HepG2 (cell line): ENCODE measurements around the gene LMAN2. TPM values are rescaled to one million over a fixed set of nuclear protein-coding genes. Genes with fewer than 3 reads are reported as not detected.

Source experiments
- HNRNPL ChIP-seq: fragments of 200-400 bp; formaldehyde crosslinking; IDR thresholded peaks from 2 replicates; pipeline ENCODE4 v1.6.1; 2017; ENCODE audit warnings: mild to moderate bottlenecking, low read depth, low read length
- HOXD1 ChIP-seq: sonication (generic); formaldehyde crosslinking; IDR thresholded peaks from 2 replicates; pipeline ENCODE4 v1.5.0; 2020; ENCODE audit warnings: missing genetic modification reagents
- KLF16 ChIP-seq, 2 experiments: sonication (generic) in 1 of 2; formaldehyde crosslinking in 1 of 2; IDR thresholded peaks; 2 replicates each; pipeline versions ENCODE4 v1.6.1 to v1.8.0; 2016 to 2023; ENCODE audit warnings: missing genetic modification reagents in 2 of 2, missing compliant biosample characterization in 1 of 2
- NFKB2 ChIP-seq: sonication (generic); formaldehyde crosslinking; IDR thresholded peaks from 2 replicates; pipeline ENCODE4 v1.4.0; 2020; ENCODE audit warnings: missing genetic modification reagents, borderline replicate concordance
- NR2F1 ChIP-seq, 2 experiments: fragments of 450-650 bp in 1 of 2; formaldehyde crosslinking in 1 of 2; IDR thresholded peaks; 2 replicates each; pipeline versions ENCODE4 v1.5.0 to v1.6.1; 2016 to 2020; ENCODE audit warnings: mild to moderate bottlenecking in 1 of 2, missing compliant biosample characterization in 1 of 2, missing genetic modification reagents in 1 of 2, moderate library complexity in 1 of 2
- RFX1 ChIP-seq: fragments of 450-650 bp; IDR thresholded peaks from 2 replicates; pipeline ENCODE4 v1.6.1; 2017
- SAP130 ChIP-seq: IDR thresholded peaks from 2 replicates; pipeline ENCODE4 v1.6.1; 2016; ENCODE audit warnings: low read depth
- SNAI1 ChIP-seq: sonication (generic); formaldehyde crosslinking; IDR thresholded peaks from 2 replicates; pipeline ENCODE4 v1.5.0; 2020; ENCODE audit warnings: mild to moderate bottlenecking, missing genetic modification reagents, borderline replicate concordance
- SP2 ChIP-seq: sonication (generic); formaldehyde crosslinking; IDR thresholded peaks from 2 replicates; pipeline ENCODE4 v1.5.1; 2020; ENCODE audit warnings: mild to moderate bottlenecking, missing genetic modification reagents
- ZFP37 ChIP-seq: sonication (generic); formaldehyde crosslinking; IDR thresholded peaks from 2 replicates; pipeline ENCODE4 v1.4.0; 2020; ENCODE audit warnings: missing genetic modification reagents, borderline replicate concordance
- ZNF343 ChIP-seq: sonication (generic); formaldehyde crosslinking; IDR thresholded peaks from 2 replicates; pipeline ENCODE4 v1.4.0; 2020; ENCODE audit warnings: mild to moderate bottlenecking, missing genetic modification reagents
- ZNF350 ChIP-seq: sonication (generic); formaldehyde crosslinking; IDR thresholded peaks from 2 replicates; pipeline ENCODE4 v1.4.0; 2020; ENCODE audit warnings: mild to moderate bottlenecking, low read depth, missing genetic modification reagents, borderline replicate concordance
- ZNF564 ChIP-seq: sonication (generic); formaldehyde crosslinking; IDR thresholded peaks from 2 replicates; pipeline ENCODE4 v1.8.1; 2023; ENCODE audit warnings: mild to moderate bottlenecking, missing genetic modification reagents
- polyA plus RNA-seq, 8 experiments: library from polyadenylated mRNA; depleted of rRNA in 3 of 8; stranded (reverse) in 7 of 8; unstranded in 1 of 8; fragments of >200 nt; fragmentation: Illumina TruSeq in 4 of 8; extraction: Trizol in 4 of 8; gene quantifications; 2 replicates each; pipeline versions ENCODE4 v1.2.1 to v1.2.3, GENCODE V29; 2011 to 2016; ENCODE audit warnings: low read depth in 4 of 8, missing spikeins in 1 of 8, mixed read lengths in 1 of 8; ENCODE audit not compliant: insufficient read depth in 1 of 8
- total RNA-seq, 5 experiments: library from RNA; depleted of rRNA; stranded (reverse); fragments of >200 nt; fragmentation: Illumina TruSeq; extraction: Trizol; gene quantifications; 2 replicates each; pipeline ENCODE4 v1.2.3, GENCODE V29; 2016; ENCODE audit warnings: low read depth in 1 of 5
- TF ChIP-seq, protein P1 (sequence below): IDR thresholded peaks from 2 replicates; pipeline ENCODE4 v1.6.1; 2016; ENCODE audit warnings: missing compliant biosample characterization, missing genetic modification reagents, borderline replicate concordance
- TF ChIP-seq, protein P2 (sequence below): sonication (generic); formaldehyde crosslinking; IDR thresholded peaks from 2 replicates; pipeline ENCODE4 v1.5.1; 2020; ENCODE audit warnings: missing genetic modification reagents, mild to moderate bottlenecking, borderline replicate concordance
- TF ChIP-seq, protein P3 (sequence below): sonication (generic); formaldehyde crosslinking; IDR thresholded peaks from 2 replicates; pipeline ENCODE4 v1.5.1; 2020; ENCODE audit warnings: missing genetic modification reagents, mild to moderate bottlenecking, borderline replicate concordance
- TF ChIP-seq, protein P4 (sequence below): IDR thresholded peaks from 2 replicates; pipeline ENCODE4 v1.4.0; 2020; ENCODE audit warnings: mild to moderate bottlenecking, missing genetic modification reagents

The LMAN2 gene
- total and polyA plus RNA-seq, 2 of the 13 experiments (the other 11 are each of a cell fraction or from before 2014, with no cell fraction given), result 191 to 197 TPM

DNA sequence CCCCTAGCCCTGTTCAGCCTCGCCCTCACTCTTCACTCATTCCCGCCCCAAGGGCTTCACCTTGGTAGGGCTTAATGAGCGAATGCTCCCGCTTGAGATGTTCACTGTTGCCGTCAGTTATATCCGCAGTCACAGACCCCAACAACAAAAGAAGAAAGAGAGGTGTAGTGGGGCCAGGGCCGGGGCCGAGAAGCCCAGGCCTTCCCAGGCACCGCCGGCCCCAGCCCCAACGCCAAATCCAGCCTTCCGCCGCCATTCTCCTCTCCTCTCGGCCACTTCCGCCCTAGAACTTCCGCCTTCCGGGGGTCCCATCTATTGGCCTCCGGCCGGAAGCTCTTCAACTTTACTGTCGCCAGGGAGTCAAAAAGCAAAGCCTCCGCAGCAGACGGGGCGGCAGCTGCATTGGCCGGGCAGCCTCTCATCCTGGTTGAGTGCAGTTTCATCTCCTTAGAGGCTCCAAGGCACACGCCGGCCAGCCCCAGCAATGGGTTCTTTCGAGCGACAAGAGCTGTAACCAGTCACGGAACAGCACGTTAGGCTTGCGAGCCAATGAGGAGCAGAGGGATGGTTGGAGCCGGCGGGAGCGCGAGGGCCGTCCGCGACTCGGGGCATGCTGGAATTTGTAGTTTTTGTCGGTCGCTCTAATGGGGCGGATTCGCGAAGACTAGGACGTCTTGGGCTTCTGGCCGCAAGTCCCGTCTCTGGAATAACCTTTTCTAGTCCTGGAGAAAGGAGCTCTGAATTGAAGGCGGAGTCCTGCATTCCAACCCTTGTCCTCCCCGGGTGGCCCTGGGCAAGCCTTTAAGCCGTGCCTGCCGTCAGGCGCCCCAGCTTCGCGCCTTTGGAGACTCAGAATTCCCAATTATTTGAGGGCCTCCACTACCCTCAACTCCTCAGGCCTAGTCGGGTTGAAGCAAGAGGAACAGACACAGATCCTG is at the start of gene LMAN2 (continued):
- TF ChIP-seq SAP130 (CRISPR knock-in tag) (peak; percentile 95), NR2F1 (CRISPR knock-in tag; IDR thresholded peaks at IDR 0.05) (0 out of 4 replicates have a peak, but pooled peaks of 1 of the 2 experiments have one; percentile 9), NFKB2 (peak; percentile 29; the same call in 1 of the 2 replicates), SP2 (CRISPR knock-in tag) (peak; percentile 97), ZNF350 (CRISPR knock-in tag) (peak; percentile 84; the same call in 1 of the 2 replicates), ZFP37 (CRISPR knock-in tag) (0 out of 2 replicates have a peak, but pooled peaks have one; percentile 37), HOXD1 (CRISPR knock-in tag) (peak; percentile 16; the same call in 1 of the 2 replicates), HNRNPL (0 out of 2 replicates have a peak, but pooled peaks have one; percentile 29), ZNF343 (CRISPR knock-in tag) (peak; percentile 63; the same call in 1 of the 2 replicates), RFX1 (no peak), KLF16 (CRISPR knock-in tag; IDR thresholded peaks at IDR 0.05) (peak in 1 of 2 experiments; percentile 74; a peak in 2 of 4 replicates), ZNF564 (CRISPR knock-in tag) (0 out of 2 replicates have a peak, but pooled peaks have one; percentile 63), SNAI1 (CRISPR knock-in tag) (peak; percentile 16; the same call in 1 of the 2 replicates)
- TF ChIP-seq, protein P1, sequence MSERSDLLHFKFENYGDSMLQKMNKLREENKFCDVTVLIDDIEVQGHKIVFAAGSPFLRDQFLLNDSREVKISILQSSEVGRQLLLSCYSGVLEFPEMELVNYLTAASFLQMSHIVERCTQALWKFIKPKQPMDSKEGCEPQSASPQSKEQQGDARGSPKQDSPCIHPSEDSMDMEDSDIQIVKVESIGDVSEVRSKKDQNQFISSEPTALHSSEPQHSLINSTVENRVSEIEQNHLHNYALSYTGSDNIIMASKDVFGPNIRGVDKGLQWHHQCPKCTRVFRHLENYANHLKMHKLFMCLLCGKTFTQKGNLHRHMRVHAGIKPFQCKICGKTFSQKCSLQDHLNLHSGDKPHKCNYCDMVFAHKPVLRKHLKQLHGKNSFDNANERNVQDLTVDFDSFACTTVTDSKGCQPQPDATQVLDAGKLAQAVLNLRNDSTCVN (CRISPR knock-in tag), result 0 out of 2 replicates have a peak, but pooled peaks have one; percentile 49
- TF ChIP-seq, protein P2, sequence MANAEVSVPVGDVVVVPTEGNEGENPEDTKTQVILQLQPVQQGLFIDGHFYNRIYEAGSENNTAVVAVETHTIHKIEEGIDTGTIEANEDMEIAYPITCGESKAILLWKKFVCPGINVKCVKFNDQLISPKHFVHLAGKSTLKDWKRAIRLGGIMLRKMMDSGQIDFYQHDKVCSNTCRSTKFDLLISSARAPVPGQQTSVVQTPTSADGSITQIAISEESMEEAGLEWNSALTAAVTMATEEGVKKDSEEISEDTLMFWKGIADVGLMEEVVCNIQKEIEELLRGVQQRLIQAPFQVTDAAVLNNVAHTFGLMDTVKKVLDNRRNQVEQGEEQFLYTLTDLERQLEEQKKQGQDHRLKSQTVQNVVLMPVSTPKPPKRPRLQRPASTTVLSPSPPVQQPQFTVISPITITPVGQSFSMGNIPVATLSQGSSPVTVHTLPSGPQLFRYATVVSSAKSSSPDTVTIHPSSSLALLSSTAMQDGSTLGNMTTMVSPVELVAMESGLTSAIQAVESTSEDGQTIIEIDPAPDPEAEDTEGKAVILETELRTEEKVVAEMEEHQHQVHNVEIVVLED (CRISPR knock-in tag), result peak; percentile 92
- TF ChIP-seq, protein P3, sequence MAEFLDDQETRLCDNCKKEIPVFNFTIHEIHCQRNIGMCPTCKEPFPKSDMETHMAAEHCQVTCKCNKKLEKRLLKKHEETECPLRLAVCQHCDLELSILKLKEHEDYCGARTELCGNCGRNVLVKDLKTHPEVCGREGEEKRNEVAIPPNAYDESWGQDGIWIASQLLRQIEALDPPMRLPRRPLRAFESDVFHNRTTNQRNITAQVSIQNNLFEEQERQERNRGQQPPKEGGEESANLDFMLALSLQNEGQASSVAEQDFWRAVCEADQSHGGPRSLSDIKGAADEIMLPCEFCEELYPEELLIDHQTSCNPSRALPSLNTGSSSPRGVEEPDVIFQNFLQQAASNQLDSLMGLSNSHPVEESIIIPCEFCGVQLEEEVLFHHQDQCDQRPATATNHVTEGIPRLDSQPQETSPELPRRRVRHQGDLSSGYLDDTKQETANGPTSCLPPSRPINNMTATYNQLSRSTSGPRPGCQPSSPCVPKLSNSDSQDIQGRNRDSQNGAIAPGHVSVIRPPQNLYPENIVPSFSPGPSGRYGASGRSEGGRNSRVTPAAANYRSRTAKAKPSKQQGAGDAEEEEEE (CRISPR knock-in tag), result peak; percentile 76; the same call in 1 of the 2 replicates
- TF ChIP-seq, protein P4, sequence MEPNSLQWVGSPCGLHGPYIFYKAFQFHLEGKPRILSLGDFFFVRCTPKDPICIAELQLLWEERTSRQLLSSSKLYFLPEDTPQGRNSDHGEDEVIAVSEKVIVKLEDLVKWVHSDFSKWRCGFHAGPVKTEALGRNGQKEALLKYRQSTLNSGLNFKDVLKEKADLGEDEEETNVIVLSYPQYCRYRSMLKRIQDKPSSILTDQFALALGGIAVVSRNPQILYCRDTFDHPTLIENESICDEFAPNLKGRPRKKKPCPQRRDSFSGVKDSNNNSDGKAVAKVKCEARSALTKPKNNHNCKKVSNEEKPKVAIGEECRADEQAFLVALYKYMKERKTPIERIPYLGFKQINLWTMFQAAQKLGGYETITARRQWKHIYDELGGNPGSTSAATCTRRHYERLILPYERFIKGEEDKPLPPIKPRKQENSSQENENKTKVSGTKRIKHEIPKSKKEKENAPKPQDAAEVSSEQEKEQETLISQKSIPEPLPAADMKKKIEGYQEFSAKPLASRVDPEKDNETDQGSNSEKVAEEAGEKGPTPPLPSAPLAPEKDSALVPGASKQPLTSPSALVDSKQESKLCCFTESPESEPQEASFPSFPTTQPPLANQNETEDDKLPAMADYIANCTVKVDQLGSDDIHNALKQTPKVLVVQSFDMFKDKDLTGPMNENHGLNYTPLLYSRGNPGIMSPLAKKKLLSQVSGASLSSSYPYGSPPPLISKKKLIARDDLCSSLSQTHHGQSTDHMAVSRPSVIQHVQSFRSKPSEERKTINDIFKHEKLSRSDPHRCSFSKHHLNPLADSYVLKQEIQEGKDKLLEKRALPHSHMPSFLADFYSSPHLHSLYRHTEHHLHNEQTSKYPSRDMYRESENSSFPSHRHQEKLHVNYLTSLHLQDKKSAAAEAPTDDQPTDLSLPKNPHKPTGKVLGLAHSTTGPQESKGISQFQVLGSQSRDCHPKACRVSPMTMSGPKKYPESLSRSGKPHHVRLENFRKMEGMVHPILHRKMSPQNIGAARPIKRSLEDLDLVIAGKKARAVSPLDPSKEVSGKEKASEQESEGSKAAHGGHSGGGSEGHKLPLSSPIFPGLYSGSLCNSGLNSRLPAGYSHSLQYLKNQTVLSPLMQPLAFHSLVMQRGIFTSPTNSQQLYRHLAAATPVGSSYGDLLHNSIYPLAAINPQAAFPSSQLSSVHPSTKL, result peak; percentile 42; the same call in 1 of the 2 replicates
